Lung (tissue), 10 donors: ENCODE data around the gene TMEM50A. TPM values are rescaled to one million over a fixed set of nuclear protein-coding genes. Genes with fewer than 3 reads are reported as not detected.
"Not testable (repeated sequence)": the region's sequence is repeated elsewhere in the genome, so short reads cannot be mapped to it uniquely, and the experiment has no call there.

Experiments used
- ATAC-seq: fragments of 200-7000 bp; cut with Tn5 transposase; one replicate; pipeline ENCODE4 v1.9.1; 2020; ENCODE audit warnings: moderate number of reproducible peaks; ENCODE audit not compliant: insufficient read depth, low FRiP score
- DNase-seq, 3 donors: peaks; one replicate each; pipeline ENCODE4 v3.0.0-alpha.2; 2013 to 2017
- H3K27ac ChIP-seq, 2 donors: one replicate each; pipeline ENCODE4 v1.5.1; 2013; ENCODE audit warnings: mild to moderate bottlenecking in 2 of 2, moderate library complexity in 2 of 2, control low read depth in 1 of 2, inconsistent platforms in 1 of 2, low read depth in 1 of 2, low read length in 1 of 2
- H3K27me3 ChIP-seq, 3 donors: one replicate each; pipeline ENCODE4 v1.5.1; 2013; ENCODE audit warnings: low read length in 2 of 3; ENCODE audit not compliant: control insufficient read depth in 3 of 3, insufficient read depth in 3 of 3
- H3K36me3 ChIP-seq, 4 donors: one replicate each; pipeline ENCODE4 v1.5.1; 2013; ENCODE audit warnings: low read length in 4 of 4, mild to moderate bottlenecking in 1 of 4, moderate library complexity in 1 of 4; ENCODE audit not compliant: control insufficient read depth in 4 of 4, insufficient read depth in 4 of 4
- H3K4me1 ChIP-seq, 5 donors: one replicate each; pipeline ENCODE4 v1.5.1; 2013; ENCODE audit warnings: low read length in 5 of 5, mild to moderate bottlenecking in 2 of 5, moderate library complexity in 1 of 5; ENCODE audit not compliant: control insufficient read depth in 5 of 5, insufficient read depth in 5 of 5
- H3K4me3 ChIP-seq: one replicate; pipeline ENCODE4 v1.5.1; 2013; ENCODE audit warnings: mild to moderate bottlenecking, control low read depth, moderate library complexity
- H3K9ac ChIP-seq, 2 donors: one replicate each; pipeline ENCODE4 v1.5.1; 2013; ENCODE audit warnings: low read length in 2 of 2, control low read depth in 1 of 2; ENCODE audit not compliant: insufficient read depth in 1 of 2
- H3K9me3 ChIP-seq, 4 donors: one replicate each; pipeline ENCODE4 v1.5.1; 2013; ENCODE audit warnings: low read length in 3 of 4, mild to moderate bottlenecking in 1 of 4, moderate library complexity in 1 of 4; ENCODE audit not compliant: control insufficient read depth in 4 of 4, insufficient read depth in 3 of 4
- WGBS, 2 donors: extraction: QIAGEN DNeasy Blood & Tissue Kit; methylation state at CpG; one replicate each; pipeline ENCODE4 v1.1.7; 2013; 5-methylcytosine and 5-hydroxymethylcytosine counted together
- polyA plus RNA-seq, 2 donors: library from polyadenylated mRNA; stranded (reverse); fragments of 200-250 nt; gene quantifications; one replicate each; pipeline ENCODE4 v1.2.1, GENCODE V29; 2013
- total RNA-seq, 2 donors: library from RNA; depleted of rRNA in 1 of 2; stranded (reverse); fragments of >200 nt in 1 of 2; gene quantifications; one replicate each; pipeline ENCODE4 v1.2.1, GENCODE V29; 2014 to 2021
- donor health status: Bipolar disorder and iron deficiency.
- donor health status: healthy.
- donor health status: DM: yes; HTN: yes; CAD: no.

The TMEM50A gene
- total and polyA plus RNA-seq, 4 donors = 84.6 to 116 (median 88.4) TPM

GRCh38 chr1:25322127-25322526 is 16.0 kb upstream of the TMEM50A start:
- not testable (repeated sequence) for H3K4me3 ChIP-seq, DNase-seq, ATAC-seq, H3K9ac ChIP-seq, H3K36me3 ChIP-seq, H3K4me1 ChIP-seq, H3K27me3 ChIP-seq, H3K9me3 ChIP-seq, H3K27ac ChIP-seq
- 83 to 84% methylated on average over 8 of the region's 9 CpGs for WGBS, 2 donors

GRCh38 chr1:25324407-25324806 is 13.7 kb upstream of the TMEM50A start:
- not testable (repeated sequence) for H3K4me1 ChIP-seq, H3K27me3 ChIP-seq, H3K27ac ChIP-seq, H3K4me3 ChIP-seq, H3K36me3 ChIP-seq, ATAC-seq, H3K9me3 ChIP-seq, DNase-seq, H3K9ac ChIP-seq
- WGBS, 2 donors = 97 to 99% methylated on average over 3 of the region's 3 CpGs

GRCh38 chr1:25327864-25328790 is 10.0 kb upstream of the TMEM50A start:
- not testable (repeated sequence) for H3K4me1 ChIP-seq, H3K9ac ChIP-seq, DNase-seq, H3K36me3 ChIP-seq, H3K27ac ChIP-seq, ATAC-seq, H3K27me3 ChIP-seq, H3K9me3 ChIP-seq, H3K4me3 ChIP-seq
- WGBS, 2 donors = no CpG with 5 or more reads among the region's 17 CpGs

DNA sequence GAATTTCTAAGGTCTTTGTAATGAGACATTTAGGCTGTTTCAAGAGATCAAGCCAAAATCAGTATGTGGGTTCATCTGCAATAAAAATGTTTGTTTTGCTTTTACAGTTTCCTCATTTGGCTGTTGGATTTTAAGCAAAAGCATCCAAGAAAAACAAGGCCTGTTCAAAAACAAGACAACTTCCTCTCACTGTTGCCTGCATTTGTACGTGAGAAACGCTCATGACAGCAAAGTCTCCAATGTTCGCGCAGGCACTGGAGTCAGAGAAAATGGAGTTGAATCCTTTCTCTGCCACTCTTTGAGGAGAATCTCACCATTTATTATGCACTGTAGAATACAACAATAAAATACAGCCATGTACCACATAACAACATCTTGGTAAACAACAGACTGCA is 9.3 kb upstream of the TMEM50A start:
- not testable (repeated sequence) for H3K9ac ChIP-seq, H3K36me3 ChIP-seq, H3K9me3 ChIP-seq, H3K4me1 ChIP-seq, ATAC-seq, DNase-seq, H3K4me3 ChIP-seq, H3K27me3 ChIP-seq, H3K27ac ChIP-seq
- 77 to 84% methylated on average over 4 of the region's 4 CpGs for WGBS, 2 donors

GRCh38 chr1:25329336-25329735 is 8.8 kb upstream of the TMEM50A start:
- peak overlapping the region in 1 of 2 donors; percentile 21 for H3K27ac ChIP-seq
- H3K4me3 ChIP-seq, H3K9ac ChIP-seq, H3K27me3 ChIP-seq, DNase-seq, H3K4me1 ChIP-seq, H3K36me3 ChIP-seq, ATAC-seq, H3K9me3 ChIP-seq: not testable (repeated sequence)
- WGBS, 2 donors = 91 to 96% methylated on average over 5 of the region's 5 CpGs

GRCh38 chr1:25329950-25330349 is 8.2 kb upstream of the TMEM50A start:
- not testable (repeated sequence) for H3K4me1 ChIP-seq, H3K9ac ChIP-seq, ATAC-seq, H3K4me3 ChIP-seq, H3K27ac ChIP-seq, H3K27me3 ChIP-seq, H3K9me3 ChIP-seq, H3K36me3 ChIP-seq
- WGBS, 2 donors = 16 to 38% methylated on average over 5 of the region's 5 CpGs
- DNase-seq = peak in 1 of 3 donors; percentile 71

GRCh38 chr1:25336922-25337354 is 1.2 kb upstream of the TMEM50A start:
- WGBS, 2 donors = 0 to 1% methylated on average over 12 to 26 of the region's 29 CpGs
- DNase-seq (peak in 2 of 3 donors; percentile 8 to 10), ATAC-seq (peak; percentile 39)
- H3K9me3 ChIP-seq, H3K27me3 ChIP-seq, H3K36me3 ChIP-seq, H3K4me1 ChIP-seq: not testable (repeated sequence)
- H3K9ac ChIP-seq = peak overlapping the region; percentile 28 to 51
- H3K27ac ChIP-seq = peak overlapping the region in 1 of 2 donors; percentile 52
- peak overlapping the region; percentile 52 for H3K4me3 ChIP-seq

- Histone ChIP-seq H3K9ac (peak overlapping the region in 1 of 2 donors; percentile 53), H3K4me3 (peak overlapping the region; percentile 77), H3K27ac (peak overlapping the region; percentile 76 to 92)
- H3K9me3 ChIP-seq, H3K27me3 ChIP-seq, H3K4me1 ChIP-seq, H3K36me3 ChIP-seq: not testable (repeated sequence)
- 0 to 1% methylated on average over 20 to 21 of the region's 39 CpGs for WGBS, 2 donors
- DNase-seq = peak in 2 of 3 donors; percentile 21 to 38
- peak; percentile 78 for ATAC-seq
Observed at GRCh38 chr1:25337483-25338187, 499 bp upstream of the TMEM50A start.
